Right lobe of liver (tissue), 6 donors: ENCODE data around the gene FABP3. TPM values are rescaled to one million over a fixed set of nuclear protein-coding genes. Genes with fewer than 3 reads are reported as not detected.
A peak's percentile ranks its signal among the peaks of the same experiment; 100 is the strongest.

ENCODE experiments used
- ATAC-seq, 4 donors: fragments of 200-7000 bp; cut with Tn5 transposase; one replicate each; pipeline ENCODE4 v1.9.1; 2020; ENCODE audit warnings: mild to moderate bottlenecking in 4 of 4, moderate library complexity in 4 of 4
- DNase-seq, 3 donors: peaks; one replicate each; pipeline ENCODE4 v3.0.0-alpha.2; 2020
- H3K27ac ChIP-seq, 3 donors: fragments of 200-600 bp; one replicate each; pipeline ENCODE4 v1.8.0; 2022
- H3K27me3 ChIP-seq, 2 donors: fragments of 200-600 bp; one replicate each; pipeline ENCODE4 v1.8.0; 2022
- H3K36me3 ChIP-seq, 4 donors: fragments of 200-600 bp; sonication (generic) in 1 of 4; one replicate each; pipeline versions ENCODE4 v1.5.1 to v1.8.0; 2017 to 2022; ENCODE audit warnings: control low read depth in 1 of 4
- H3K4me1 ChIP-seq, 4 donors: fragments of 200-600 bp; sonication (generic) in 1 of 4; one replicate each; pipeline versions ENCODE4 v1.5.1 to v1.8.0; 2017 to 2022; ENCODE audit warnings: control low read depth in 1 of 4
- H3K4me3 ChIP-seq, 3 donors: fragments of 200-600 bp; one replicate each; pipeline ENCODE4 v1.8.0; 2022
- H3K9me3 ChIP-seq, 4 donors: fragments of 200-600 bp; sonication (generic) in 1 of 4; one replicate each; pipeline versions ENCODE4 v1.5.1 to v1.8.0; 2017 to 2022; ENCODE audit warnings: control low read depth in 1 of 4
- CTCF ChIP-seq, 4 donors: fragments of 200-600 bp in 3 of 4; fragments of 450-650 bp in 1 of 4; IDR thresholded peaks; one replicate each; pipeline versions ENCODE4 v1.5.1 to v1.8.0; 2016 to 2022; ENCODE audit warnings: antibody characterized with exemption in 4 of 4, mild to moderate bottlenecking in 2 of 4
- POLR2A ChIP-seq: fragments of 450-650 bp; IDR thresholded peaks from one replicate; pipeline ENCODE4 v1.6.1; 2017; ENCODE audit warnings: antibody characterized with exemption, mild to moderate bottlenecking
- WGBS: methylation state at CpG from one replicate; pipeline ENCODE4 v1.1.6; 2018; ENCODE audit warnings: low coverage, low lambda C conversion rate; ENCODE audit not compliant: insufficient coverage; ENCODE audit errors: missing lambda C conversion rate; 5-methylcytosine and 5-hydroxymethylcytosine counted together
- intact Hi-C, 2 donors: fragments of 100-400 bp; cut with DNase I; formaldehyde crosslinking; loops; one replicate each; pipeline versions ENCODE4 v1.11.2 to v1.14.1; 2022
- total RNA-seq, 6 experiments: library from RNA; depleted of rRNA in 2 of 6; stranded (reverse); fragments of >200 nt in 2 of 6; fragmentation: NEBNext Ultra II Directional in 3 of 6; extraction: Animal tissue kit (Norgen Biotek cat#: 25700) in 3 of 6; gene quantifications; one replicate each; pipeline versions ENCODE4 v1.1.0 to v1.2.4, GENCODE V29; 2016 to 2023
- donor health status: DM: no; HTN: yes; CAD: no.
- donor health status: DM: no; HTN: no; CAD: no.
- donor health status: DM: no; HTN: no; CAD: no.
- donor health status: DM: no; HTN: yes; CAD: no.
- donor health status: DM: no; HTN: yes; CAD: no.

The FABP3 gene
- total RNA-seq, 6 experiments from 2014 or later: 1.3 to 8.3 (median 4.6) TPM

DNA sequence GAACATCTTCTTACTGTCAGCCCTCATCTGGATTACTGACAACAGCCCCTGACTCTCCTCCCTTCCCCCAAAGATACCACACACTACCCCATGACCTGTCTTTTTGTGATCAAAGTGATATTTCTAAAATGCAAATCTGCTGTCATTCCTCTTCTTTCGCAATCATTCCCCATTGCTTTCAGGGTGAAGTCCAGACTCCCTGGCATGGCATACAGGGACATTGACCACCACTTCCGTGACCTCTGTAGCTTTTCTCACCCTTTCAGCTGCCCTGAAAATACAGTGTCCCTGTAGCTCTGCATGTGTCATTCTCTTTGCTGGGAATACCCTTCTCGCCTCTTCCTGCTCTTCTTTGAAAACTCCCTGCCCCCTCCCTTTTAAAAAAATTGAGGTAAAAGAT lies 44.3 kb upstream of the FABP3 start:
- WGBS: 21% methylated on average over 3 of the region's 3 CpGs
- peak overlapping the region; percentile 72 to 81 (median 74) for H3K27ac ChIP-seq
- no peaks in the 10 kb centered on the region for H3K27me3 ChIP-seq
- TF ChIP-seq CTCF (IDR thresholded peaks at IDR 0.05) (no peak), POLR2A (no peak)
- peaks cover 0 to 38% (median 14%) of the 10 kb centered on the region in 4 donors for H3K4me1 ChIP-seq
- no peaks in the 10 kb centered on the region for H3K9me3 ChIP-seq
- H3K4me3 ChIP-seq: no peak overlapping the region
- H3K36me3 ChIP-seq: no peaks in the 10 kb centered on the region
- ATAC-seq (peak; percentile 67 to 79 (median 74)), DNase-seq (peak in 1 of 3 donors; percentile 83)
- intact Hi-C loops: no loop called here

- 12% methylated on average over 4 of the region's 7 CpGs for WGBS
- no peaks in the 10 kb centered on the region for H3K36me3 ChIP-seq
- ATAC-seq (peak; percentile 59 to 76 (median 70)), DNase-seq (peak; percentile 75 to 87 (median 87))
- H3K4me3 ChIP-seq: peak overlapping the region in 2 of 3 donors; percentile 5 to 10
- no peak for TF ChIP-seq CTCF (IDR thresholded peaks at IDR 0.05)
- TF ChIP-seq POLR2A: peak; percentile 37
- H3K27ac ChIP-seq: peak overlapping the region; percentile 72 to 81 (median 74)
- no peaks in the 10 kb centered on the region for H3K9me3 ChIP-seq
- no peaks in the 10 kb centered on the region for H3K27me3 ChIP-seq
- H3K4me1 ChIP-seq: peaks cover 0 to 37% (median 14%) of the 10 kb centered on the region in 4 donors
- intact Hi-C loops: no loop called here
Measured at GRCh38 chr1:31416101-31416736, 43.3 kb upstream of the FABP3 start.

- intact Hi-C loops: no loop called here
- peak overlapping the region; percentile 72 to 81 (median 74) for H3K27ac ChIP-seq
Measured at GRCh38 chr1:31415658-31416057, 42.8 kb upstream of the FABP3 start.

GRCh38 chr1:31414980-31415370 lies 42.1 kb upstream of the FABP3 start:
- DNase-seq (no peak), ATAC-seq (no peak)
- H3K27me3 ChIP-seq: no peaks in the 10 kb centered on the region
- peak overlapping the region in 2 of 3 donors; percentile 29 to 81 for H3K27ac ChIP-seq
- intact Hi-C loops: no loop called here
- peak overlapping the region in 1 of 3 donors; percentile 9 for H3K4me3 ChIP-seq
- no peaks in the 10 kb centered on the region for H3K9me3 ChIP-seq
- no peaks in the 10 kb centered on the region for H3K36me3 ChIP-seq
- TF ChIP-seq POLR2A (no peak), CTCF (IDR thresholded peaks at IDR 0.05) (no peak)
- peaks cover 0 to 37% (median 14%) of the 10 kb centered on the region in 4 donors for H3K4me1 ChIP-seq
- 80% methylated on average over 1 of the region's 4 CpGs for WGBS

More at GRCh38 chr1:31415658-31416057, 42.8 kb upstream of the FABP3 start:
- no peaks in the 10 kb centered on the region for H3K9me3 ChIP-seq
- peak in 1 of 4 donors; percentile 6 for ATAC-seq
- no peaks in the 10 kb centered on the region for H3K27me3 ChIP-seq
- peaks cover 0 to 37% (median 14%) of the 10 kb centered on the region in 4 donors for H3K4me1 ChIP-seq
- TF ChIP-seq CTCF (IDR thresholded peaks at IDR 0.05) (no peak), POLR2A (no peak)
- WGBS: no CpG with 5 or more reads among the region's 2 CpGs
- H3K4me3 ChIP-seq: no peak overlapping the region
- no peak for DNase-seq
- no peaks in the 10 kb centered on the region for H3K36me3 ChIP-seq
